Natural killer cell treated with Interleukin-12 subunit alpha and Interleukin-12 subunit beta and Interleukin-15 and Interleukin-18, amount 100 ng/mL, for 72 hours (primary cell): ENCODE results near the gene LSAMP. TPM values are rescaled to one million over a fixed set of nuclear protein-coding genes. Genes with fewer than 3 reads are reported as not detected.
"Not testable (repeated sequence)": the region's sequence is repeated elsewhere in the genome, so short reads cannot be mapped to it uniquely, and the experiment has no call there.

Experiments used
- ATAC-seq, 2 donors: fragments of 150-1000 bp; cut with Tn5 transposase in 1 of 2; sonication (Bioruptor Pico), chemical (Tn5 transposase) in 1 of 2; 2 replicates each; pipeline ENCODE4 v1.10.0; 2021
- DNase-seq: peaks from one replicate; pipeline ENCODE4 v3.0.0; 2022; ENCODE audit warnings: low spot score
- H3K27ac Mint-ChIP-seq, 2 donors: 1 replicate in 1 of 2; 2 replicates in 1 of 2; pipeline ENCODE4 v1.8.0; 2022; ENCODE audit warnings: mixed read lengths in 2 of 2, mild to moderate bottlenecking in 1 of 2, moderate library complexity in 1 of 2
- H3K27me3 Mint-ChIP-seq, 2 donors: 1 replicate in 1 of 2; 2 replicates in 1 of 2; pipeline ENCODE4 v1.8.0; 2022; ENCODE audit warnings: mixed read lengths in 2 of 2
- H3K36me3 Mint-ChIP-seq: one replicate; pipeline ENCODE4 v1.8.0; 2022; ENCODE audit warnings: mixed read lengths
- H3K4me1 Mint-ChIP-seq, 2 donors: 1 replicate in 1 of 2; 2 replicates in 1 of 2; pipeline ENCODE4 v1.8.0; 2022; ENCODE audit warnings: low read depth in 2 of 2, mixed read lengths in 2 of 2, mild to moderate bottlenecking in 1 of 2
- H3K4me3 Mint-ChIP-seq: one replicate; pipeline ENCODE4 v1.8.0; 2022; ENCODE audit warnings: mixed read lengths
- H3K9me3 Mint-ChIP-seq: 2 replicates; pipeline ENCODE4 v1.8.0; 2022; ENCODE audit warnings: mixed read lengths
- total RNA-seq, 2 donors: library from RNA; stranded (reverse); gene quantifications; one replicate each; pipeline ENCODE4 v1.2.3, GENCODE V29; 2022

LSAMP gene
- total RNA-seq, 2 donors from 2014 or later = not detected

GRCh38 chr3:115844729-115845128 lies 600.6 kb downstream of the LSAMP start:
- not testable (repeated sequence) for H3K4me3 Mint-ChIP-seq, H3K36me3 Mint-ChIP-seq, ATAC-seq, H3K27ac Mint-ChIP-seq, DNase-seq, H3K9me3 Mint-ChIP-seq, H3K4me1 Mint-ChIP-seq
- H3K27me3 Mint-ChIP-seq = peaks cover 8 to 11% of the 10 kb centered on the region in 2 donors

- DNase-seq (no peak), ATAC-seq (no peak)
- Mint-ChIP-seq H3K4me1 (no peaks in the 10 kb centered on the region), H3K27me3 (peaks cover 10 to 17% of the 10 kb centered on the region in 2 donors), H3K4me3 (no peak overlapping the region), H3K27ac (no peak overlapping the region), H3K9me3 (no peaks in the 10 kb centered on the region), H3K36me3 (no peaks in the 10 kb centered on the region)
Measured at GRCh38 chr3:115843206-115843605, 602.1 kb downstream of the LSAMP start.

- ATAC-seq = no peak
Measured at GRCh38 chr3:115839246-115839645, 606.0 kb downstream of the LSAMP start.

GRCh38 chr3:115838786-115839185 lies 606.5 kb downstream of the LSAMP start:
- no peak overlapping the region for H3K4me3 Mint-ChIP-seq
- no peaks in the 10 kb centered on the region for H3K4me1 Mint-ChIP-seq
- no peaks in the 10 kb centered on the region for H3K9me3 Mint-ChIP-seq
- DNase-seq (no peak), ATAC-seq (no peak)
- H3K27ac Mint-ChIP-seq = no peak overlapping the region
- H3K36me3 Mint-ChIP-seq = no peaks in the 10 kb centered on the region
- peaks cover 13 to 24% of the 10 kb centered on the region in 2 donors for H3K27me3 Mint-ChIP-seq

More at GRCh38 chr3:115839246-115839645, 606.0 kb downstream of the LSAMP start:
- H3K27ac Mint-ChIP-seq = no peak overlapping the region
- no peaks in the 10 kb centered on the region for H3K36me3 Mint-ChIP-seq
- no peaks in the 10 kb centered on the region for H3K4me1 Mint-ChIP-seq
- no peak for DNase-seq
- H3K9me3 Mint-ChIP-seq = no peaks in the 10 kb centered on the region
- peaks cover 13 to 24% of the 10 kb centered on the region in 2 donors for H3K27me3 Mint-ChIP-seq
- H3K4me3 Mint-ChIP-seq = no peak overlapping the region

GRCh38 chr3:115836944-115837343 lies 608.3 kb downstream of the LSAMP start:
- Mint-ChIP-seq H3K36me3 (no peaks in the 10 kb centered on the region), H3K4me1 (no peaks in the 10 kb centered on the region), H3K27me3 (peaks cover 9 to 25% of the 10 kb centered on the region in 2 donors), H3K4me3 (no peak overlapping the region), H3K9me3 (no peaks in the 10 kb centered on the region), H3K27ac (no peak overlapping the region)
- ATAC-seq (no peak), DNase-seq (no peak)

GRCh38 chr3:115835946-115836345 lies 609.3 kb downstream of the LSAMP start:
- Mint-ChIP-seq H3K27ac (no peak overlapping the region), H3K36me3 (no peaks in the 10 kb centered on the region), H3K9me3 (no peaks in the 10 kb centered on the region), H3K4me3 (no peak overlapping the region), H3K27me3 (peaks cover 6 to 26% of the 10 kb centered on the region in 2 donors), H3K4me1 (no peaks in the 10 kb centered on the region)
- DNase-seq = no peak
- no peak for ATAC-seq

GRCh38 chr3:115834068-115834467 lies 611.2 kb downstream of the LSAMP start:
- H3K27ac Mint-ChIP-seq = no peak overlapping the region
- ATAC-seq = no peak

GRCh38 chr3:115833074-115833473 lies 612.2 kb downstream of the LSAMP start:
- Mint-ChIP-seq H3K27ac (no peak overlapping the region), H3K27me3 (peaks cover 10 to 25% of the 10 kb centered on the region in 2 donors), H3K4me3 (no peak overlapping the region), H3K36me3 (no peaks in the 10 kb centered on the region), H3K4me1 (no peaks in the 10 kb centered on the region), H3K9me3 (no peaks in the 10 kb centered on the region)
- ATAC-seq (no peak), DNase-seq (no peak)

More at GRCh38 chr3:115834068-115834467, 611.2 kb downstream of the LSAMP start:
- Mint-ChIP-seq H3K27me3 (peaks cover 6 to 20% of the 10 kb centered on the region in 2 donors), H3K9me3 (no peaks in the 10 kb centered on the region), H3K36me3 (no peaks in the 10 kb centered on the region), H3K4me3 (no peak overlapping the region), H3K4me1 (no peaks in the 10 kb centered on the region)
- no peak for DNase-seq

GRCh38 chr3:115832265-115832664 lies 613.0 kb downstream of the LSAMP start:
- H3K27me3 Mint-ChIP-seq = peaks cover 10 to 29% of the 10 kb centered on the region in 2 donors
- ATAC-seq = no peak
- no peaks in the 10 kb centered on the region for H3K4me1 Mint-ChIP-seq
- DNase-seq = no peak
- H3K27ac Mint-ChIP-seq = no peak overlapping the region
- H3K9me3 Mint-ChIP-seq = no peaks in the 10 kb centered on the region
- H3K4me3 Mint-ChIP-seq = no peak overlapping the region
- no peaks in the 10 kb centered on the region for H3K36me3 Mint-ChIP-seq

- Mint-ChIP-seq H3K27ac (no peak overlapping the region), H3K4me3 (no peak overlapping the region), H3K27me3 (peaks cover 10 to 33% of the 10 kb centered on the region in 2 donors), H3K4me1 (no peaks in the 10 kb centered on the region), H3K9me3 (no peaks in the 10 kb centered on the region), H3K36me3 (no peaks in the 10 kb centered on the region)
- no peak for DNase-seq
- ATAC-seq = no peak
Measured at GRCh38 chr3:115831864-115832263, 613.4 kb downstream of the LSAMP start.

GRCh38 chr3:115830764-115831395 lies 614.4 kb downstream of the LSAMP start:
- H3K9me3 Mint-ChIP-seq = no peaks in the 10 kb centered on the region

GRCh38 chr3:115828401-115828800 lies 616.9 kb downstream of the LSAMP start:
- Mint-ChIP-seq H3K9me3 (no peaks in the 10 kb centered on the region), H3K4me3 (no peak overlapping the region), H3K36me3 (no peaks in the 10 kb centered on the region), H3K27me3 (peaks cover 8 to 29% of the 10 kb centered on the region in 2 donors), H3K27ac (no peak overlapping the region), H3K4me1 (no peaks in the 10 kb centered on the region)
- no peak for DNase-seq
- no peak for ATAC-seq

More at GRCh38 chr3:115830764-115831395, 614.4 kb downstream of the LSAMP start:
- Mint-ChIP-seq H3K4me3 (no peak overlapping the region), H3K27ac (no peak overlapping the region), H3K4me1 (no peaks in the 10 kb centered on the region), H3K36me3 (no peaks in the 10 kb centered on the region), H3K27me3 (peaks cover 8 to 30% of the 10 kb centered on the region in 2 donors)
- no peak for DNase-seq
- no peak for ATAC-seq

GRCh38 chr3:115827495-115827894 lies 617.8 kb downstream of the LSAMP start:
- Mint-ChIP-seq H3K4me1 (no peaks in the 10 kb centered on the region), H3K4me3 (no peak overlapping the region), H3K27me3 (peaks cover 8 to 29% of the 10 kb centered on the region in 2 donors), H3K36me3 (no peaks in the 10 kb centered on the region), H3K27ac (no peak overlapping the region), H3K9me3 (no peaks in the 10 kb centered on the region)
- no peak for ATAC-seq
- no peak for DNase-seq

- H3K27ac Mint-ChIP-seq = no peak overlapping the region
- H3K27me3 Mint-ChIP-seq = peaks cover 6 to 21% of the 10 kb centered on the region in 2 donors
Measured at GRCh38 chr3:115825046-115825445, 620.2 kb downstream of the LSAMP start.

GRCh38 chr3:115823083-115823482 lies 622.2 kb downstream of the LSAMP start:
- Mint-ChIP-seq H3K4me3 (no peak overlapping the region), H3K27ac (no peak overlapping the region), H3K9me3 (no peaks in the 10 kb centered on the region), H3K4me1 (no peaks in the 10 kb centered on the region), H3K27me3 (peaks cover 0 to 12% of the 10 kb centered on the region in 2 donors), H3K36me3 (no peaks in the 10 kb centered on the region)
- ATAC-seq = no peak
- DNase-seq = no peak

More at GRCh38 chr3:115825046-115825445, 620.2 kb downstream of the LSAMP start:
- Mint-ChIP-seq H3K9me3 (no peaks in the 10 kb centered on the region), H3K36me3 (no peaks in the 10 kb centered on the region), H3K4me1 (no peaks in the 10 kb centered on the region), H3K4me3 (no peak overlapping the region)
- no peak for ATAC-seq
- DNase-seq = no peak
